Fibroblast of mammary gland (primary cell): ENCODE data around the gene MAPK8IP3.

ENCODE experiments used
- DNase-seq: peaks from one replicate; pipeline ENCODE4 v3.0.0-alpha.2; 2010; ENCODE audit warnings: low read depth
- H3K4me3 ChIP-seq: 2 replicates; pipeline ENCODE4 v1.5.1; 2011; ENCODE audit warnings: low read depth, mild to moderate bottlenecking, low read length, moderate library complexity; ENCODE audit not compliant: control insufficient read depth
- TF ChIP-seq, protein P1 (sequence below): conservative IDR thresholded peaks from 2 replicates; pipeline ENCODE4 v1.5.1; 2011; ENCODE audit warnings: low read depth, low read length, inconsistent platforms; ENCODE audit not compliant: control insufficient read depth, insufficient read depth

The MAPK8IP3 gene

DNA sequence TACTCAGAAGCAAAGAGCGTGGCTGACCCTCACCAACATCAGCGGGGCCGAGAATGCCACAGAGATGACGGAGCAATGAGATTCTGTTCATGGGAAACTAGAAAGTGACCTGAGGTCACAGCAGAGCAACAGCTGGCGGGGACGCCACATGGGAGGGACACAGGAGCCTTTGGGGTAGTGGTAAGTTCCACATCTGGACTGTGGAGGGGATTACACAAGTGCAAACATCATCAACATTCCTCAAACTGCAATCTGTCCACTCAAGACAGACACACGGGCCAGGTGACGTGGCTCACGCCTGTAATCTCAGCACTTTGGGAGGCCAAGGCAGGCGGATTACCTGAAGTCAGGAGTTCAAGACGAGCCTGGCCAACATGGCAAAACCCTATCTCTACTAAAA, 109.5 kb downstream of the MAPK8IP3 start:
- DNase-seq, result no peak
- no peak overlapping the region for H3K4me3 ChIP-seq
- TF ChIP-seq, protein P1, sequence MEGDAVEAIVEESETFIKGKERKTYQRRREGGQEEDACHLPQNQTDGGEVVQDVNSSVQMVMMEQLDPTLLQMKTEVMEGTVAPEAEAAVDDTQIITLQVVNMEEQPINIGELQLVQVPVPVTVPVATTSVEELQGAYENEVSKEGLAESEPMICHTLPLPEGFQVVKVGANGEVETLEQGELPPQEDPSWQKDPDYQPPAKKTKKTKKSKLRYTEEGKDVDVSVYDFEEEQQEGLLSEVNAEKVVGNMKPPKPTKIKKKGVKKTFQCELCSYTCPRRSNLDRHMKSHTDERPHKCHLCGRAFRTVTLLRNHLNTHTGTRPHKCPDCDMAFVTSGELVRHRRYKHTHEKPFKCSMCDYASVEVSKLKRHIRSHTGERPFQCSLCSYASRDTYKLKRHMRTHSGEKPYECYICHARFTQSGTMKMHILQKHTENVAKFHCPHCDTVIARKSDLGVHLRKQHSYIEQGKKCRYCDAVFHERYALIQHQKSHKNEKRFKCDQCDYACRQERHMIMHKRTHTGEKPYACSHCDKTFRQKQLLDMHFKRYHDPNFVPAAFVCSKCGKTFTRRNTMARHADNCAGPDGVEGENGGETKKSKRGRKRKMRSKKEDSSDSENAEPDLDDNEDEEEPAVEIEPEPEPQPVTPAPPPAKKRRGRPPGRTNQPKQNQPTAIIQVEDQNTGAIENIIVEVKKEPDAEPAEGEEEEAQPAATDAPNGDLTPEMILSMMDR, result no peak

DNA sequence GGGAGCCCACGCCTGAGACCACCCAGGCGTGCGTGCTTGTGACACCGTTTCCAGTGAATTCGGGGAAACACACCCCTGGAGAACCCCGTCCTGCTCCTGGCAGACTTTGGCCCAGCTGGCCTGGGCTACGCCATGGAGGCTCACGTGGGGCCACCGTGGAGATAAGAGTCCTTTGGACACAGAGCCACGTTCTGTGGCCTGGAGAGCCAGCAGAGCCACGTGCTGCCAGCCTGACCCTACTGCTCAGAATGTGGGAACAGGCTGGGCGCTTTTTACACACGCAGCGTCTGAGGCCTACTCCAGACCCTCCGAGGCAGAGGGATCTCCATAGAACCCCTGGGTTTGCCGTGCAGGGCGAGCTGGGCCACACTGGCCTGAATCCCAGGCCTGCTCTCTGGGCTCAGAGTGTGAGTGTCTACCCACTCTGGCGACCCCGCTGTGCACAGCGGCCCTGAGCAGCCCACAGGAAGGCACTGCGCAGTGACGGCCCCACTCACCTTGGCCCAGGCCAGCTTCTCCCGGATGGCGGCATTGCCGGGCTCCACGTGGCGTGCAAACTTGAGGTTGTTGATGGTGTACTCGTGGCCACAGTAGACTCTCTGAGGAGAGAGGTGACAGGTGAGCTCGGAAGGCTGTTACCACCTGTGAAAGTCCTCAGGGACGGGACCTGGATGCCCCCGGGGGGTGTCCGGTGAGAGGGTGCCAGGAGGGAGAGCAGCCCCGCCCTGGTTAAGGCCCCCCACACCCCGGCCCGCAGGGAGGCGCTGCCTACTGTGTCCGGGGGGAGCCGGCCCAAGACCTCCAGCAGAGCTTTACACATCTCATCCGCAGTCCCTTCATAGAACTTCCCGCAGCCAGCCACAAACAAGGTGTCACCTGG, 110.6 kb downstream of the MAPK8IP3 start:
- TF ChIP-seq, protein P1, result no peak
- DNase-seq, result no peak
- H3K4me3 ChIP-seq, result no peak overlapping the region

DNA sequence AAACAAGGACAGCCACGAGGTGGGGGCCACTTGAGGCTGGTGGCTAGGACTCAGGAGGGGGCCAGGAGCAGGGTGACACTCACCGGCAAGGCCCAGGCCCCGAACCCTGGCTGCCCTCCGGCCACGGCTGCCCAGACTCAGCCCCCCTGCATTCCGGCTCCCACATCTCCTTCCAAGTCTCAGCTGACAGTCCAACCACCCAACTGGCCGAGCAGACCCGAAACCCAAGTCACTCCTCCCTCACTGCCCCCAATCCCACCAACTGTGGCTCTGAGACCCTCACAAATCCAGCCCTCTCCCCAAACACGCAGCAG, 111.2 kb downstream of the MAPK8IP3 start:
- TF ChIP-seq, protein P1, result no peak
- DNase-seq, result no peak
- H3K4me3 ChIP-seq, result no peak overlapping the region

DNA sequence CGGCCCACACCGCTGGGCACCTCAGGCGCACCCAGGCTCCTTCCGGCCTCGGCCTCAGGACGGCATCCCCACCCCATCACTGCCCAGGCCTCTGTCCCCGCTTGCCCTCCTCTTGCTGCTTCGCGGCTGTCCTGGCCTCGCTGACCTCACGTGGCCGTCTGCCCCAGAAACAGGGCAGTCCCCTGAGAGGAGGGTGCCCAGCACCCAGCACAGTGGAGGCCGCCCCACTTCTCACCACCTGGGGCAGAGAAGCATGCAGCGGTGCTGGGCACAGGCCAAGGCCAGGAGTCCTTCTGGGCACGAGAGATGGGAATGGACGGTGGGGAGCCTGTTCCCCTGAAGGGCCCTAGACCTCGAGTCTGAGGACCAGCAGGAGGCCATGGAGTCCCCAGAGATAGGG, 111.7 kb downstream of the MAPK8IP3 start:
- no peak overlapping the region for H3K4me3 ChIP-seq
- DNase-seq, result no peak
- TF ChIP-seq, protein P1, result no peak

DNA sequence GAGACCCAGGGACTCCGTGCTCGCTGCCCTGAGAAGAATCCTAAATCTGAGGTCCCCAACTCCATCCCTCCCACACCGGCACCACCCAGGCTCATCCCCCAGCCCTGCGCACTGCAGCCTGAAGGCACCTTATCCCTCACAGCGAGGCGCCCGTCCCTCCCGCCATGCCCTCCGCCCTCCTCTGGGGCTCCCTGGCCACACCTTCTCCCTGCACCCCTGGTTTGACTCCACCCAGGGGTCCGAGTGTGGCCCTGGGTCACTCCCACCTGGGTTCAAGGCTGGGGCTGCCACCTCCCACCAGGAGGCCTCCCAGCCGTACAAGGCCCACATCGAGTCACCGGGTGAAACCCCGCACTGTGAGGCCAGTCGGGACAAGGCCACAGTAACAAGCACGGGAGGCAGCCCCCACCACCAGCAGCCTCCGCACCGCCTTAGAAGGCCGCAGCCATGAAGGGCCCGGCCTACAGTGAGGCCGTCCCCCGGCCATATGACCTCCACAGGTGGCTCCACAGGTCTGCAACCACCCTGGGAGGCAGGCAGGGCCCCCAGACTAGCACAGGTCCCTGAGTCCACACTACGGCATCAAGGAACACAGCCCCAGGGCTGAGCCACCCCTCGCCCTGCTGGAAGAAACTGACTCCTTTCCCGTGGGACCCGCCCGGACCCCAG, 112.3 kb downstream of the MAPK8IP3 start:
- H3K4me3 ChIP-seq, result no peak overlapping the region
- TF ChIP-seq, protein P1, result no peak
- no peak for DNase-seq

DNA sequence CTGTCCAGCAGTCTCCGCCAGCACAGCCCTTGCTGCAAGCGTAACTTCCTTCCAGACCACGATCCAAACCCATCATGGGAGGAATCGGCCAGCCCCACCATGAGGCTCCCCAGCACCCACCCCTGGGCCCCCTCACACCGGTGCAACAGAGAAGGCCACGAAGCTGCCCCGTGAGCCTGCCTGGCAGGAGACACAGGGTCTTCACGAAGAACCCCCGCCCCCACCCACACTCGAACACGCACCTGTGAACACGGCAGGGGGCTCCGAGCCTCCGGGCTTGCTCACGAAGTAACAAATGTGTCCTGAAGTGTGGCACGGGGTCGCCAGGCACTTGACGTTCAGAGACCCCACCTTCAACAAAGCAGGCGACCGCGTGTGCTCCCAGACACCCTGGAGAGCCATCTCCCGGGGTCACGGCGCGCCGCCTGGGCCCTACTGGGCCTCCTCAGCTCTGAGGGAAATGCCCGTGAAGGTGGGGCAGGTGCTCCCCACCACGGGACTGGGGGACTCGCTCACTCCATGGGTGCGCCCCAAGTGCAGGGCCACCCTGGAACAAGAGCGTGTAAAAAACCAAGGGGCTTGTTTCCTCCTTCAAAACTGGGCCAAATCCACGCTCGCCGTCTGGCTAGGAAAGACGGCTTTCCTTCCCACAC, 113.0 kb downstream of the MAPK8IP3 start:
- TF ChIP-seq, protein P1, result no peak
- no peak overlapping the region for H3K4me3 ChIP-seq
- DNase-seq, result no peak
